ENCODE data around the gene HPCAL1. TPM values are rescaled to one million over a fixed set of nuclear protein-coding genes. Genes with fewer than 3 reads are reported as not detected.

Gene HPCAL1
- total RNA-seq, 4 donors from 2014 or later = 18.6 to 59.5 (median 37.1) TPM

GRCh38 chr2:10283106-10284062 is 19.3 kb upstream of the HPCAL1 start:
- TF ChIP-seq CTCF (IDR thresholded peaks at IDR 0.05; ENCODE audit: low read depth) = no peak

GRCh38 chr2:10284108-10284870 is 18.4 kb upstream of the HPCAL1 start:
- no peak for TF ChIP-seq CTCF (IDR thresholded peaks at IDR 0.05; ENCODE audit: low read depth)

GRCh38 chr2:10285191-10285555 is 17.5 kb upstream of the HPCAL1 start:
- TF ChIP-seq CTCF (IDR thresholded peaks at IDR 0.05; ENCODE audit: low read depth) = no peak

GRCh38 chr2:10285556-10286198 is 17.0 kb upstream of the HPCAL1 start:
- no peak for TF ChIP-seq CTCF (IDR thresholded peaks at IDR 0.05; ENCODE audit: low read depth)

GRCh38 chr2:10286216-10287037 is 16.3 kb upstream of the HPCAL1 start:
- TF ChIP-seq CTCF (IDR thresholded peaks at IDR 0.05; ENCODE audit: low read depth) = no peak

- no peak for TF ChIP-seq CTCF (IDR thresholded peaks at IDR 0.05; ENCODE audit: low read depth)
Observed at GRCh38 chr2:10287761-10288160, 14.9 kb upstream of the HPCAL1 start.

Data from subcutaneous adipose tissue (tissue), 4 donors.